Ovary (tissue), 3 donors: ENCODE data around the gene RPL23.

Experiments used
- EP300 ChIP-seq: sonication (generic); formaldehyde crosslinking; IDR thresholded peaks from one replicate; pipeline ENCODE4 v1.6.1; 2017; ENCODE audit warnings: antibody characterized with exemption
- TF ChIP-seq, protein P1 (sequence below), 3 donors: fragments of 450-650 bp in 2 of 3; fragments of 200-600 bp in 1 of 3; IDR thresholded peaks; one replicate each; pipeline versions ENCODE4 v1.5.1 to v1.8.0; 2016 to 2022; ENCODE audit warnings: antibody characterized with exemption in 3 of 3, mild to moderate bottlenecking in 1 of 3
- donor health status: DM: no; HTN: no; CAD: no.

DNA sequence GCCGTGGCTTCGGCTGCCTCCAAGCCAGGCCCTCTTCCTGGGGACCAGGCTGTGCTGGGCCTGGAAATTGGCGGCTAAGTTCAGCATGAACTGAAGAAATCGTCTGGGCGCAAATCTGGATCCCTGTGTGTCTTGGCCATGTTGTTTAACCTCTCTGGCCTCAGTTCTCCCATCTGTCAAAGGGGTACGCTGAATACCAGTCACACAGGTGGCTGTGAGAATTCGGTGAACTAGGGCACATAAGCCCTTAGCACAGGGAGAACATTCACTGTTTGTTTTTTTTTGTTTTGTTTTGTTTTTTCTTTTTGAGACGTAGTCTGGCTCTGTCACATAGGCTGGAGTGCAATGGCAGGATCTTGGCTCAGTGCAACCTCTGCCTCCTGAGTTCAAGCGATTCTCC is 35.3 kb upstream of the RPL23 start:
- TF ChIP-seq, protein P1, sequence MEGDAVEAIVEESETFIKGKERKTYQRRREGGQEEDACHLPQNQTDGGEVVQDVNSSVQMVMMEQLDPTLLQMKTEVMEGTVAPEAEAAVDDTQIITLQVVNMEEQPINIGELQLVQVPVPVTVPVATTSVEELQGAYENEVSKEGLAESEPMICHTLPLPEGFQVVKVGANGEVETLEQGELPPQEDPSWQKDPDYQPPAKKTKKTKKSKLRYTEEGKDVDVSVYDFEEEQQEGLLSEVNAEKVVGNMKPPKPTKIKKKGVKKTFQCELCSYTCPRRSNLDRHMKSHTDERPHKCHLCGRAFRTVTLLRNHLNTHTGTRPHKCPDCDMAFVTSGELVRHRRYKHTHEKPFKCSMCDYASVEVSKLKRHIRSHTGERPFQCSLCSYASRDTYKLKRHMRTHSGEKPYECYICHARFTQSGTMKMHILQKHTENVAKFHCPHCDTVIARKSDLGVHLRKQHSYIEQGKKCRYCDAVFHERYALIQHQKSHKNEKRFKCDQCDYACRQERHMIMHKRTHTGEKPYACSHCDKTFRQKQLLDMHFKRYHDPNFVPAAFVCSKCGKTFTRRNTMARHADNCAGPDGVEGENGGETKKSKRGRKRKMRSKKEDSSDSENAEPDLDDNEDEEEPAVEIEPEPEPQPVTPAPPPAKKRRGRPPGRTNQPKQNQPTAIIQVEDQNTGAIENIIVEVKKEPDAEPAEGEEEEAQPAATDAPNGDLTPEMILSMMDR (IDR thresholded peaks at IDR 0.05) = no peak
- no peak for TF ChIP-seq EP300
